ENCODE data around the gene MAPRE3. TPM values are rescaled to one million over a fixed set of nuclear protein-coding genes. Genes with fewer than 3 reads are reported as not detected.

The MAPRE3 gene
- total and polyA plus RNA-seq, 7 donors, result 22.1 to 149 (median 116) TPM

- DNase-seq (no peak), ATAC-seq (no peak)
- TF ChIP-seq, protein P1, sequence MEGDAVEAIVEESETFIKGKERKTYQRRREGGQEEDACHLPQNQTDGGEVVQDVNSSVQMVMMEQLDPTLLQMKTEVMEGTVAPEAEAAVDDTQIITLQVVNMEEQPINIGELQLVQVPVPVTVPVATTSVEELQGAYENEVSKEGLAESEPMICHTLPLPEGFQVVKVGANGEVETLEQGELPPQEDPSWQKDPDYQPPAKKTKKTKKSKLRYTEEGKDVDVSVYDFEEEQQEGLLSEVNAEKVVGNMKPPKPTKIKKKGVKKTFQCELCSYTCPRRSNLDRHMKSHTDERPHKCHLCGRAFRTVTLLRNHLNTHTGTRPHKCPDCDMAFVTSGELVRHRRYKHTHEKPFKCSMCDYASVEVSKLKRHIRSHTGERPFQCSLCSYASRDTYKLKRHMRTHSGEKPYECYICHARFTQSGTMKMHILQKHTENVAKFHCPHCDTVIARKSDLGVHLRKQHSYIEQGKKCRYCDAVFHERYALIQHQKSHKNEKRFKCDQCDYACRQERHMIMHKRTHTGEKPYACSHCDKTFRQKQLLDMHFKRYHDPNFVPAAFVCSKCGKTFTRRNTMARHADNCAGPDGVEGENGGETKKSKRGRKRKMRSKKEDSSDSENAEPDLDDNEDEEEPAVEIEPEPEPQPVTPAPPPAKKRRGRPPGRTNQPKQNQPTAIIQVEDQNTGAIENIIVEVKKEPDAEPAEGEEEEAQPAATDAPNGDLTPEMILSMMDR (IDR thresholded peaks at IDR 0.05), result no peak
- no peak overlapping the region for H3K27ac ChIP-seq
- H3K36me3 ChIP-seq (ENCODE audit: insufficient read depth in 1 of 2, low read depth in 1 of 2), result no peaks in the 10 kb centered on the region
- intact Hi-C loops (cut with DNase I), result no loop called here
- no peak overlapping the region for H3K4me3 ChIP-seq
- H3K27me3 ChIP-seq (ENCODE audit: insufficient read depth in 3 of 3, low read length in 2 of 3), result peaks cover 0 to 2% (median 0%) of the 10 kb centered on the region in 3 donors
- WGBS, 3 donors, result 86 to 88% (median 86%) methylated on average over 12 of the region's 12 CpGs
- no peaks in the 10 kb centered on the region for H3K4me1 ChIP-seq
- H3K9me3 ChIP-seq, result no peaks in the 10 kb centered on the region
Observed at GRCh38 chr2:26945991-26946750, 24.3 kb upstream of the MAPRE3 start.

- no peak overlapping the region for H3K4me3 ChIP-seq
- TF ChIP-seq, protein P1 (IDR thresholded peaks at IDR 0.05), result no peak
- no peak overlapping the region for H3K27ac ChIP-seq
- intact Hi-C loops (cut with DNase I), result no loop called here
- H3K36me3 ChIP-seq (ENCODE audit: insufficient read depth in 1 of 2, low read depth in 1 of 2), result no peaks in the 10 kb centered on the region
- H3K4me1 ChIP-seq, result no peaks in the 10 kb centered on the region
- ATAC-seq (peak in 3 of 4 donors; percentile 31 to 55 (median 52)), DNase-seq (peak in 1 of 2 donors; percentile 38)
- H3K27me3 ChIP-seq (ENCODE audit: insufficient read depth in 3 of 3, low read length in 2 of 3), result peaks cover 0 to 2% (median 0%) of the 10 kb centered on the region in 3 donors
- 36 to 41% (median 38%) methylated on average over 34 of the region's 34 CpGs for WGBS, 3 donors
- H3K9me3 ChIP-seq, result no peaks in the 10 kb centered on the region
Observed at GRCh38 chr2:26946841-26947784, 23.3 kb upstream of the MAPRE3 start.

DNA sequence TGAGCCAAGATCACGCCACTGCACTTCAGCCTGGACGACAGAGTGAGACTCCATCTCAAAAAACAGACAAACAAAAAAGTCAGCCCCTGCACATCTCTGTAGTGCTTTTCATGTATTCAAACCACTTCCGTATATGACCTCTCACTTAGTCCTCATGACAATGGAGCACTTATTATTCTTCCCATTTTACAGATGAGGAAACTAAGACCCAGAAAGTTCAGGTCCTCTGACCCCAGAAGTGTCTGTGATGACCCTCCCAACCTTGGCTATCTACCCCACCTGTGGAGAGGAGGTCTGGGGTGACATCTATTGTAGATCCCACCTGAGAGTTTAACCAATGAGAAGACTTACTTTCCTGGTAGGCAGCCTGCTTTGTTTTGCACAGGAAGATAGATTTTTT, 21.6 kb upstream of the MAPRE3 start:
- ATAC-seq (no peak), DNase-seq (no peak)
- H3K4me3 ChIP-seq, result no peak overlapping the region
- intact Hi-C loops (cut with DNase I), result no loop called here
- no peaks in the 10 kb centered on the region for H3K36me3 ChIP-seq (ENCODE audit: insufficient read depth in 1 of 2, low read depth in 1 of 2)
- TF ChIP-seq, protein P1 (IDR thresholded peaks at IDR 0.05), result no peak
- H3K27me3 ChIP-seq (ENCODE audit: insufficient read depth in 3 of 3, low read length in 2 of 3), result peaks cover 0 to 2% (median 0%) of the 10 kb centered on the region in 3 donors
- H3K27ac ChIP-seq, result no peak overlapping the region
- H3K9me3 ChIP-seq, result no peaks in the 10 kb centered on the region
- 94 to 98% (median 94%) methylated on average over 3 of the region's 3 CpGs for WGBS, 3 donors
- H3K4me1 ChIP-seq, result no peaks in the 10 kb centered on the region

DNA sequence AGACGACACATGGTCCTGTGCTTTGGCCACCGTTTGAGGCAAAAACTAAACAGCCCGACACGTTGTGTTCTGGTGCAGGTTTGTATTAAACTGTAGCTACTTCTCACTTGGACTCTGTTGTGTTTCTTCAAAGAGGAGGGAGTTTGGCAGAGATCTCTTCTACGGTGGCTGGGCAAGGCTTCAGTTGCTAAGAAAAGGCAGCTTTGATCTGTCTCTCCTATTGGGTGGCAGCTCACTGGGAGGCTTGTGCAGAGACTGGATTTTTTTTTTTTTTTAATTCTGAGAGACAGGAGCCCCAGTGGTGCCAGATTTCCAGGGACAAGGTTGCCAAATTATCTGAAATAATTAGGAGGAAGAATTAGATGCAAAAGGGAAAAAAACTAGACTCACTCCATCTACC, 20.2 kb upstream of the MAPRE3 start:
- DNase-seq (no peak), ATAC-seq (no peak)
- no peak overlapping the region for H3K4me3 ChIP-seq
- H3K9me3 ChIP-seq, result no peaks in the 10 kb centered on the region
- no peaks in the 10 kb centered on the region for H3K36me3 ChIP-seq (ENCODE audit: insufficient read depth in 1 of 2, low read depth in 1 of 2)
- 69 to 78% (median 78%) methylated on average over 5 of the region's 5 CpGs for WGBS, 3 donors
- TF ChIP-seq, protein P1 (IDR thresholded peaks at IDR 0.05), result no peak
- H3K27ac ChIP-seq, result no peak overlapping the region
- H3K27me3 ChIP-seq (ENCODE audit: insufficient read depth in 3 of 3, low read length in 2 of 3), result peaks cover 0 to 2% (median 2%) of the 10 kb centered on the region in 3 donors
- intact Hi-C loops (cut with DNase I), result no loop called here
- H3K4me1 ChIP-seq, result no peaks in the 10 kb centered on the region
